Rectal smooth muscle tissue (tissue), 1 donor: ENCODE measurements around the gene PREX1.
"Not testable (repeated sequence)": the region's sequence is repeated elsewhere in the genome, so short reads cannot be mapped to it uniquely, and the experiment has no call there.

ENCODE experiments used
- H3K27ac ChIP-seq: one replicate; pipeline ENCODE4 v1.7.0; 2013; ENCODE audit warnings: low read depth, low read length, inconsistent platforms
- H3K27me3 ChIP-seq: one replicate; pipeline ENCODE4 v1.7.0; 2013; ENCODE audit warnings: low read length; ENCODE audit not compliant: control insufficient read depth, insufficient read depth
- H3K36me3 ChIP-seq: one replicate; pipeline ENCODE4 v1.7.0; 2013; ENCODE audit warnings: low read length; ENCODE audit not compliant: control insufficient read depth, insufficient read depth
- H3K4me1 ChIP-seq: one replicate; pipeline ENCODE4 v1.7.0; 2013; ENCODE audit warnings: low read length; ENCODE audit not compliant: control insufficient read depth, insufficient read depth
- H3K4me3 ChIP-seq: one replicate; pipeline ENCODE4 v1.7.0; 2013; ENCODE audit warnings: low read length
- H3K9ac ChIP-seq: one replicate; pipeline ENCODE4 v1.7.0; 2013; ENCODE audit warnings: low read length

PREX1 gene

DNA sequence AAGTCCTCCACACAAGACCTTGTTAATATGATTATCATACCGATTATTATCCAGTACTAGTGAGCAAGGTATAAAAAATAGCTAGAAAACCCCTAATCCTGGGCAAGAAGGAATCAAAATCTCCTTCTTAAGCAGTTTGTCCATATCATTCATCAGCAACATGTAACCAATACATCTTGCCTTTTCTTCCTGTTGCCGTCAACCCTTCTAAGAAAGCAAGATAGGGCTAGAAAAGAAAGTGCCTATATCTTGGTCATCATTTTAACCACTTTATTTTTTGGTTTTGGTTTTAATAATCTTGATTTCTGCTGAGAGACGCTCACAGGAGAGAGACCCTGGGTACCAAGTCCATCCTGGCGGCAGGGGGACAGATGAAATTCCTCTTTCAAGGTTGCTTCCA lies 27.2 kb upstream of the PREX1 start:
- Histone ChIP-seq H3K36me3 (no peaks in the 10 kb centered on the region), H3K9ac (no peak overlapping the region), H3K27me3 (no peaks in the 10 kb centered on the region), H3K27ac (no peak overlapping the region), H3K4me3 (no peak overlapping the region), H3K4me1 (no peaks in the 10 kb centered on the region)

DNA sequence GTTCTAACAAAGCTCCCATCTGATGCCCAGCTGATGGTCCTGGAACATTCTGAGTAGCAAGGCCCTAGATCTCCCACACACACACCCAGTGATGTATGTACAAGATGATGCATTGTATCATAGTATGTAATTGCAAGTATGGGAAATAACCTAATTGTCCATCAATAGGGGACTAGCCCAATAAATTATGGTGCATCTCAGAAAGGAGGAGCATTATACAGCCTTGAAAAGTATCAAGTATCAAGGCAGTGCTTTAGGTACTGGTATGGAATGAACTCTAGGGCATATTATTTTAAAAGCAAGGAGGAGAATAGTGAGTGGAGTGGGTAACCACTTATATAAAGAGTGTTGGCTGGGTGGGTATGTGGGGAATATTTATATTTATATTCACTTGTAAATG lies 24.8 kb upstream of the PREX1 start:
- Histone ChIP-seq H3K36me3 (no peaks in the 10 kb centered on the region), H3K4me3 (no peak overlapping the region), H3K9ac (no peak overlapping the region), H3K27me3 (no peaks in the 10 kb centered on the region), H3K27ac (no peak overlapping the region), H3K4me1 (no peaks in the 10 kb centered on the region)

- Histone ChIP-seq H3K36me3 (no peaks in the 10 kb centered on the region), H3K27me3 (no peaks in the 10 kb centered on the region), H3K4me3 (no peak overlapping the region), H3K27ac (no peak overlapping the region), H3K9ac (no peak overlapping the region), H3K4me1 (no peaks in the 10 kb centered on the region)
Measured at GRCh38 chr20:48851579-48851978, 23.8 kb upstream of the PREX1 start.

DNA sequence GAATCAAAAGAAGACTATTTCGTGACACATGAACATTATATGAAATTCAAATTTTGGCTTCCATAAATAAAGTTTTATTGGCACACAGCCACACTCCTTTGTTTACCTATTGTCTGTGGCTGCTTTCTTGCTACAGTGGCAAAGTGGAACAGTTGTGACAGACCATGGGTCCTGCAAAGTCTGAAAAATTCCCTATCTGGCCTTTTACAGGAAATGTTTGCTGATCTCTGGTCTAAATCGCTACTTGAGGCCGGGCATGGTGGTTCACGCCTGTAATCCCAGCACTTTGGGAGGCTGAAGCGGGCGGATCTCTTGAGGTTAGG lies 23.1 kb upstream of the PREX1 start:
- Histone ChIP-seq H3K9ac (no peak overlapping the region), H3K27me3 (no peaks in the 10 kb centered on the region), H3K4me3 (no peak overlapping the region), H3K27ac (no peak overlapping the region), H3K4me1 (no peaks in the 10 kb centered on the region), H3K36me3 (no peaks in the 10 kb centered on the region)

DNA sequence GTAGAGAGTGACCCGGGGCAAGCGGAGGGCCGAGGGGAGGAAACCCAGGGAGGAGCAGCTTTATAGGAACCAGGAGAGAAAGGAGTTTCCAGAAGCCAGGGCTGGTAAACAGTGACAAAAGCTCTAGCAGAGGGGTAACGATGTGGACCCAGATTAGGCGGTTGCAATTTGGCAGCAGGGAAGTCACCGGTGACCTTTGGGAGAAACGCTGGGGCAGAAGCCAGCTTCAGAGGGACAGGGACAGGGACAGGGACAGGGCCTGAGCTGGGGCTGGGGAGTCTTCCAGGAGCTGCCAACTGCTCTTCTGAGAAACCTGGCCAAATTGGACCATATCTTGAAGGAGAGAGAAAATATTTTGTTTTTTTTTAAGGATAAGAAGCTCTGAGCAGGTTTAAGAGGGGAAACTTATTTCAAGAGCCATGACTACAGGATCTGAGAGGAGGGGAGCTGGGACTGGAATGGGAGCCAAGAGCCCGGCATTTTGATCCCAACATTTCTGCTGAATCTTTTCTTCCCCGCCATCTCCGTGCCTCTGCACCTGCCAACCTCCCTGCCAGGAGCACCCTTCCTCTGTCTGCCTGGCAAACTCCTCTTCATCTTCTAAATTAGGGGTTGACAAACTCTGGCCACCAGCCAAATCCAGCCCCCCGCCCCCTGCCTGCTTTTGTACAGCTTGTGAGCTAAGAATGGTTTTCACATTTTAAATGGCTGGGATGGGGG lies 22.6 kb upstream of the PREX1 start:
- Histone ChIP-seq H3K27ac (no peak overlapping the region), H3K36me3 (no peaks in the 10 kb centered on the region), H3K27me3 (no peaks in the 10 kb centered on the region), H3K9ac (no peak overlapping the region), H3K4me3 (no peak overlapping the region), H3K4me1 (no peaks in the 10 kb centered on the region)

DNA sequence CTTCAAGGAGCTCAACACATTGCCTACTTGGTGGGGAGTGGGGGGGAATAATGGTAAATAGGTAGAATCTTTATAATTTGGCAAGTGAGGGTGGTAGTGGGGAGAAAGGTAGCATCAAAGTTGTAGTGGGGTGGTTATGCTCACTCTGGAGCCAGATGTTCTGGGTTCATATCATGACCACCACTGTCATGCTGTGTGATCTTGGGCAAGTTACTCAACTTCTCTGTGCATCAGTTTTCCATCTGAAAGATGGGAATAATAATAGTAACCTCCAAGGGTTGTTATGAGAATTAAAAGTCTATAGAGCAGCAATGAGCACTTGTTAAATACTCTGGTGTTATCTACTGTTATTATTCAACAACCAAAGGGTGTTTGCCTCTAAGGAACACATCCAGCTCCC lies 22.0 kb upstream of the PREX1 start:
- Histone ChIP-seq H3K4me1 (no peaks in the 10 kb centered on the region), H3K36me3 (no peaks in the 10 kb centered on the region), H3K27ac (no peak overlapping the region), H3K4me3 (no peak overlapping the region), H3K27me3 (no peaks in the 10 kb centered on the region), H3K9ac (no peak overlapping the region)

- H3K4me1 ChIP-seq: no peaks in the 10 kb centered on the region
- no peak overlapping the region for H3K27ac ChIP-seq
- H3K27me3 ChIP-seq: no peaks in the 10 kb centered on the region
- H3K36me3 ChIP-seq: no peaks in the 10 kb centered on the region
- no peak overlapping the region for H3K4me3 ChIP-seq
- H3K9ac ChIP-seq: no peak overlapping the region
Measured at GRCh38 chr20:48849299-48849698, 21.5 kb upstream of the PREX1 start.

GRCh38 chr20:48847498-48848205 lies 19.9 kb upstream of the PREX1 start:
- no peaks in the 10 kb centered on the region for H3K4me1 ChIP-seq
- no peaks in the 10 kb centered on the region for H3K27me3 ChIP-seq
- H3K27ac ChIP-seq: no peak overlapping the region
- H3K36me3 ChIP-seq: no peaks in the 10 kb centered on the region
- H3K9ac ChIP-seq: no peak overlapping the region
- H3K4me3 ChIP-seq: no peak overlapping the region

DNA sequence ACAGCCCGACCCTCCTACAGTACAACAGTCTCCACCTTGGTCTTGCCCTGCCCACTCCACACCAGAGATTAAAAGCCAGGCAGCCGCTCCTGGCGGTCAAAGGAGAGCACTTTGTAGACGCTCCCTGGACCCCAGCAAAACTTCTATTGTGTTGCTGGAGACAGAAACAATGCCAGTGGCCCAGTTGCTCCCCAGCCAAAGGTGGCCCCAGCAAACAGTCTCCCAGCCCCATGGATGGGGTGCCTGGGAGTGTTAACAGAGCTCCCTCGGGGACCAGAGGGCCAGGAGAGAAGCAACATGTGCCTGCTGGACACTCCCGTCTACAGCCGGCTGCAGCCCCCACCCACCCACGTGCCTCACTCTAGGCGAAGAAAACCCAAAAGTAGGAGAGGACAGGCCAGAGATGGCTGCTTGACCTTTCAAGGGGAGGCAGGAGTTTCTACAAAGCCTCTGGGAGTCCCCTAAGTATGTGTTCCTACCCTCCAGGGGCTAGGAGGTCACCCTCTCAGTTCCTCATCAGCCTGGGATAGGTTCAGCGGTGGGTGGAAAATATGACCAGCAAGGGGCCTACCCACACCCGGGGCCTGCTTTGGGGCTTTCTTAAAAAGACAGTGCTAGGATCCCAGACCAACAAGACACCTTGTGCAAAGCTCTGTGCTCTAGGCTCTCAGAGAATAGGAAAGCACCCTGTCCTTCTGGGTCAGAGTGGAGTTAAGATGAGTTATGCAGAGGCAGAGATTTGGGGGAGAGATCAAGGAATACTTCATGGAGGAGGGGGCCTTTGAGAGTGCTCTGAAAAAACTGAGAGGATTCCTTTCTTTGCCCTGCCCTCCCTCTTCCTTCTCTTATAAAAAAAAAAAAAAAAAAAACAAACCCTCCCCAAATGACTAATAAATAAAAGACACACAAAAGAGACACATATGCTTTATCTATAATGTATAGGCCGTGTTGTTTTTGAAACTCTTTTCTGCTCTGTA lies 19.0 kb upstream of the PREX1 start:
- no peaks in the 10 kb centered on the region for H3K27me3 ChIP-seq
- no peaks in the 10 kb centered on the region for H3K4me1 ChIP-seq
- H3K27ac ChIP-seq: no peak overlapping the region
- no peak overlapping the region for H3K9ac ChIP-seq
- H3K4me3 ChIP-seq: no peak overlapping the region
- H3K36me3 ChIP-seq: no peaks in the 10 kb centered on the region

GRCh38 chr20:48845721-48846306 lies 18.0 kb upstream of the PREX1 start:
- no peaks in the 10 kb centered on the region for H3K4me1 ChIP-seq
- H3K27me3 ChIP-seq: no peaks in the 10 kb centered on the region
- no peak overlapping the region for H3K27ac ChIP-seq
- no peak overlapping the region for H3K4me3 ChIP-seq
- no peak overlapping the region for H3K9ac ChIP-seq
- H3K36me3 ChIP-seq: no peaks in the 10 kb centered on the region

- no peaks in the 10 kb centered on the region for H3K4me1 ChIP-seq
- no peak overlapping the region for H3K27ac ChIP-seq
- H3K36me3 ChIP-seq: no peaks in the 10 kb centered on the region
Measured at GRCh38 chr20:48844996-48845395, 17.2 kb upstream of the PREX1 start.

DNA sequence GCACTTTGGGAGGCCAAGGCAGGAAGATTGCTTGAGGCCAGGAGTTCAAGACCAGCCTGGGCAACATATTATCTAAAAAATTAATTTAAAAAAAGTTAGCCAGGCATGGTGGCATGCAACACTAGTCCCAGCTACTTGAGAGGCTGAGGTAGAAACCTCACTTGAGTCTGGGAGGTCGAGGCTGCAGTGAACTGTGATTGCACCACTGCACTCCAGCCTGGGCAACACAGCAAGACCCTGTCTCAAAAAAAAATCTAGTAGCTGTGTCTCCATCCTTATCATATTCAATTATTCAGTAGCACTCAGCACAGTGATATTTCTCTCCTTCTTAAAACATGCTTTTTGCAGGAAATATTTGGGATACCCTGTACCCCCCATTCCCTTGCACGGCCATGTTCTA lies 16.1 kb upstream of the PREX1 start:
- H3K4me3 ChIP-seq, H3K27me3 ChIP-seq, H3K4me1 ChIP-seq, H3K27ac ChIP-seq, H3K9ac ChIP-seq, H3K36me3 ChIP-seq: not testable (repeated sequence)

More at GRCh38 chr20:48844996-48845395, 17.2 kb upstream of the PREX1 start:
- H3K9ac ChIP-seq: no peak overlapping the region
- H3K27me3 ChIP-seq: no peaks in the 10 kb centered on the region
- no peak overlapping the region for H3K4me3 ChIP-seq
